Measurements from ENCODE around the gene IL17C.

Gene IL17C, protein sequence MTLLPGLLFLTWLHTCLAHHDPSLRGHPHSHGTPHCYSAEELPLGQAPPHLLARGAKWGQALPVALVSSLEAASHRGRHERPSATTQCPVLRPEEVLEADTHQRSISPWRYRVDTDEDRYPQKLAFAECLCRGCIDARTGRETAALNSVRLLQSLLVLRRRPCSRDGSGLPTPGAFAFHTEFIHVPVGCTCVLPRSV

GRCh38 chr16:88638323-88639230 is at the start of gene IL17C:
IL17C (plus strand) TSS chr16:88638572; CDS start chr16:88638642, 70 bp downstream.
- no peak for DNase-seq (ENCODE audit: low read depth, low spot score)

DNA sequence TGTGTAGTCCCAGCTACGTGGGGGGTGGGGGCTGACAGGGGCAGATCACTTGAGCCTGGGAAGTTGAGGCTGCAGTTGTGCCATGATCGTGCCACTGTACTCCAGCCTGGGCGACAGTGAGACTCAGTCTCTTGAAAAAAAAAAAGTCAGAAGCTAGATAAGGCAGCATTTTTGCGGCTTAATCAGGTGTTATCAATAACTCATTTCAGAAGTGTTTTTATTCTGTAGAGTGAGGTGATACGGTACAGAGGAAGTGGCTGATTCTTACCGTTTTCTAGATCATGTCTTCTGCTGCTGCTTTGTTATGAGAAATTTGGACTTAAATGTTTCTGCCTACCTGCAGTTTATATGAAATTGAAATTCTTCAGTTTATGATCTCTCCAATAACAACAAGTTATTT is 49.6 kb upstream of the IL17C start:
- DNase-seq (ENCODE audit: low read depth, low spot score), result no peak

DNA sequence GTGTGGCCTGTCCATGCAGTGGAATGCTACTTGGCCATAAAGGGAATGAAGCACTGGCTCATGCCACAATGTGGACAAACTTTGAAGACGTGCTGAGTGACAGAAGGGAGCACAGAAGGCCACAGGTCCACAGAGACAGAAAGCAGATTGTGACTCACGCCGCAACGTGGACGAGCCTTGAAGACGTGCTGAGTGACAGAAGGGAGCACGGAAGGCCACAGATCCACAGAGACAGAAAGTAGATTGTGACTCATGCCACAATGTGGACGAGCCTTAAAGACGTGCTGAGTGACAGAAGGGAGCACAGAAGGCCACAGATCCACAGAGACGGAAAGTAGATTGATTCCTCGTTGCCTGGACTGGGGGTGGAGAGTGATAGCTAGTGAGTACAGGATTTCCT is 48.9 kb upstream of the IL17C start:
- DNase-seq (ENCODE audit: low read depth, low spot score), result no peak

DNA sequence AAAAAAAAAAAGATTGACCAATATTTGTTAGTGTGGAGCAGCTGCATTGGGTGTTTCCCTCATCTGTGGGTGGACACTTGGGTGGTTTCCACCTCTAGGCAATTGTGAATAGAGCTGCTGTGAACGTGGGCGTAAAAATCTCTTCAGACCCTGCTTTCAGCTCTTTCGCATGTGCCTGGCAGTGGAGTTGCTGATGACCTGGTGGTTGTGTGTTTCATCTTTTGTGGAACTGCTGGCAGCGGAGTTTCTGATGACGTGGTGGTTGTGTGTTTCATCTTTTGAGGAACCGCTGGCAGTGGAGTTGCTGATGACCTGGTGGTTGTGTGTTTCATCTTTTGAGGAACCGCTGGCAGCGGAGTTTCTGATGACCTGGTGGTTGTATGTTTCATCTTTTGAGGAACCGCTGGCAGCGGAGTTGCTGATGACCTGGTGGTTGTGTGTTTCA is 46.8 kb upstream of the IL17C start:
- no peak for DNase-seq (ENCODE audit: low read depth, low spot score)

DNA sequence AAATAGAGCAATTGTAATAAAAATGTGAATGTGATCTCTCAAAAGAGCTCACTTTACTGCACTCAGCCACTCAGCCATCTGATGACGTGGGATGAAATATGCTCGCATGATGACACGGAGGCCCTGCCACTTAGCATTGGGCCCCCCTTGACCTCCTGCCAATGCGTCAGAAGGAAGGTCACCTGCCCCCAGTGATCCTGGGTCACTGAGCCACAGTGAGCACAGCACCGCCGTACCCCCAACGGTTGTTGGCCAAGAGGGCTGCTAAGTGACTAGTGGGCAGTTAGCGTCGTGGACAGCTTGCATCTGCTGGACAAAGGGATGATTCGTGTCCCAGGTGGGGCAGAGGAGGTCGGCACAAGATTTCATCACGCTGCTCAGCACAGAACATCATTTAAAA is 45.3 kb upstream of the IL17C start:
- no peak for DNase-seq (ENCODE audit: low read depth, low spot score)

DNA sequence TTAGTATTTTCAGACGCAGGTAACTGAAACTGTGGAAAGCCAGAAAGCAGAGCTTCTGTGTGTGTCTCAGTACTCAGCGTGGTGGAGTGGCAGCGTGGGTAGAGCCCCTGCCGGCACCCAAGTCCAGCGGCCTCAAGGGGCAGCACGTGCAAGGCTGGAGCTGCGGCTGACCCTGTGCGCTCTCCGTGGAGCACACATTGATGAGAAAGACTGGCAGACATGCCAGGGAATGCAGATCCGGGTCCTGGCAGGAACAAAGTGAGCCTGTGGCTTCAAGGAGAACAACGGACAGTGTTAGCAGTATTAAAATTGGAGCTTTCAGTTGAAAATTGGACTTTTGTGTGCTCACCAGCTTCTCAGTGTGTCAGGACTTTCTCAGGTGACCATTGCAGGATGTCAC is 44.9 kb upstream of the IL17C start:
- no peak for DNase-seq (ENCODE audit: low read depth, low spot score)

GRCh38 chr16:88593910-88594309 is 44.5 kb upstream of the IL17C start:
- DNase-seq (ENCODE audit: low read depth, low spot score), result no peak

DNA sequence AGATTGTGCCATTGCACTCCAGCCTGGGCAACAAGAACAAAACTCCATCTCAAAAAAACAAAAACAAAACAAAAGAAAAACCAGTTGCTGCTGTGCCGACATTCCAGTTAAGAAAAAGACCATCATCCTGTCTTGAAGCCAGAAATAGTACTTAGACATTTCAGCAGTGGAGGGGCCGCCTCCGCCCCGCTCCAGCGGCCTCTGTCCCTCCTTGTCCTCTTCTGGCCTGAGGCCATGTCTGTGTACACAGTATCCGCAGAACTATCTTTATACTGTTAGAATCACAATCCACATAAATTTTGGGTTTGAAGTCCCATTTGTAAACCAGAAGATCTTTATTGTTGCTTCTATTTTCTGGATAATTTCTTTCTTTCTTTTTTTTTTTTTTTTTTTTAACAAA is 43.3 kb upstream of the IL17C start:
- no peak for DNase-seq (ENCODE audit: low read depth, low spot score)

GRCh38 chr16:88595921-88596320 is 42.5 kb upstream of the IL17C start:
- DNase-seq (ENCODE audit: low read depth, low spot score), result no peak

GRCh38 chr16:88596483-88596882 is 41.9 kb upstream of the IL17C start:
- no peak for DNase-seq (ENCODE audit: low read depth, low spot score)

GRCh38 chr16:88597856-88598491 is 40.4 kb upstream of the IL17C start:
- DNase-seq (ENCODE audit: low read depth, low spot score), result no peak

DNA sequence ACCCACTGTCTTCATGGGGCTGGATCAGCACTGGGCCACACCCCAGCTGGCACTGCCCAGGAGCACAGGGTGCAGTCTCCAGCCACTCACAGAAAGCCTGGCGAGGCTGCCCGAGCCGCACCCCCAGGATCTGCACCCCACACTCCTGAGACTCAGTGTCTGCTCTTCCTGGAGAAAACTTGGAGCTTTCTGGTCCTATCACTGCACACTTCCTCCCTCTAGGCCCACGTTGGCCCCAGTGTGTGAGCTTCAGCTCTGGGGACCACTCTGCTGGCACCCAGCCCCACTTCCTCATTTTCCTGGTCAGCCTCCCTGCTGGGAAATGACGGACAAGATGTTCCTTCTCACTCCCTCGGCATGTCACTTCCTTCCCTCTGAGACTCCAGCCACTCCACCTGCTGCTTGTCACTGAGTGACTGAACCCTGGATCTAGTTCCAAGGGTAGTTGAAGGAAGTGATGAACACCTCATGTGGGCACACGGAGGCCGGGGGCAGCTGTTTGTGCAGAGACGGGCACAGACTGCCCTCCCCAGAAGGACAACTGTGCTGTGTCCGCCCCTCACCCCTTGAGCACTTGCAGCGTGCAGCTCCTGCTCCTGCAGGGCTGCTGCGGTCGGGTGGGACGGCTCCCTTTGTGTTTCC is 39.2 kb upstream of the IL17C start:
- no peak for DNase-seq (ENCODE audit: low read depth, low spot score)

GRCh38 chr16:88599825-88600538 is 38.4 kb upstream of the IL17C start:
- DNase-seq (ENCODE audit: low read depth, low spot score), result no peak

DNA sequence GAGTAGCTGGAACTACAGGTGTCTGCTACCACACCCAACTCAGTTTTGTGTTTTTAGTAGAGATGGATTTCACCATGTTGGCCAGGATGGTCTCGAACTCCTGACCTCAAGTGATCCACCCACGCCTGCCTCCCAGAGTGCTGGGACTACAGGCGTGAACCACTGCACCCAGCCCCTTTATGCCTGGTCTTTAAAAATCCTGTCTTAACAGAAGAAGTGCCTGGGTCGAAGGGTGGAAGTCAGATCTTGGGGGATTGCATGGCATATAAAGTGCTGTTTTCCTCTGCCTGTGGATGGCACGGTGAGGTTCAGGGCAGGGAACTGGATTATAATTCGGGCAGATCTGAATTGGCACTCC is 37.9 kb upstream of the IL17C start:
- no peak for DNase-seq (ENCODE audit: low read depth, low spot score)

- no peak for DNase-seq (ENCODE audit: low read depth, low spot score)
Observed at GRCh38 chr16:88601313-88602036, 36.9 kb upstream of the IL17C start.

DNA sequence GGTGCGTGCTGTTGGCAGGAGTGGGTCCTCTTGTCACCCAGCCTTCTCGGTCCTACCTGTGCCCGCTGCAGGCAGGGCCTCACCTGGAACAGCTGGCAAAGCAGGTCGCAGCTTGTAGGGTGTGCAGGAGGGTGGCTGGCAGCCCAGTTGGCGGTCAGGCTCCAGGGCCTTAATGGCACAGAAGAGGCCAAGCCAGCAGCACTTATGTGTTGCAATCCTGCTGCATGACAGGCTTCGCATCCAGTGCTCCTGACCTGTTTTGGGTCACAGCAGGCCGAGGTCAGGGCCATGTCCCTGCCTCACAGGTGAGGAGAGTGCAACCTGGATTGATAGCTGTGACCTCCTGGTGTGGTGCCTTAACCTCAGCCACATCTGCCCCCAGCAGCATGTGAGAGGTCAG is 36.3 kb upstream of the IL17C start:
- no peak for DNase-seq (ENCODE audit: low read depth, low spot score)

DNA sequence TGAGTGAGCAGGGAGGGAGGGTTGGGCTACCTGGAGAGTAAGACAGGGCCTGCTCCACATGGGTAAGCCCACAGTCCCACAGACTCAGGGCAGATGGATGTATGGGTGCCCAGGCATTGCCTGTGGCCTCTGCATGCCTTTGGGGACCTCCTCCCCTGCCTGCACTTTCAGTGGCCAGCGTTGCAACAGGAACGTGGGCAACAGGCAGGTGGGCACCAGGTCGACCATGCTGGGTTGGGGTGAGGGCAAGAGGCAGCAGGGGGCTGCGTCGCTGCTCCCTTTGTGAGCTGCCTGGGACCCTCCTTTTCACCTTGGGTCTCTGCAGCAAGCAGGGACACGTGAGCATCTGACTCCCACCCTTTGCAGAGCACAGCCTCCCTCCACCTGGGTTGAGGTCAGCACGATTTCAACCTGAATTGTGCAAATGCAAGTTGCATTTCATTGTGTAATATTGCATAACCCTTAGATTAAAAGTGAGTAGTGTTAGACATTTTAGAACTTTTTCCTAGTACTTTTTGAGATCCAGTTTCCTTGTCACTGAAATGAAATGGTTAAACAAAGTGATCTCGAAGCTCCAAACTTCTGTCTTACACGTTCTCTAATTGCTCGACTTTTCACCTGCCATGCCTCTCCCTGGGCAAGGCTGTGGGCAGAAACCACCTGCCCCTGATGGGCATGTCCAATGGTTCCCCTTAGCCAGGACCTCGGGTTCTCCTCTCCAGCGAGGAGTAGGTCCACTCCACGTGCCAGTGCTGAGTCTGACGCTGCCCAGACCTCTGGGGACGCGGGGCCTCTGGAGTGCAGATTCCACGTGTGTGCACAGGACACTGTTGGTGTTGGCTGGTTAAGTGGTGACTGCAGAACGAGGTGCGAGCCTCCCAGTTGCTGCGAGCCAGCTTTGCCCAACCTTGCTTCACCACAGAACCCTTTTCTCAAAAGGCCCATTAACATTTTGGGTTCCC is 32.9 kb upstream of the IL17C start:
- no peak for DNase-seq (ENCODE audit: low read depth, low spot score)

DNA sequence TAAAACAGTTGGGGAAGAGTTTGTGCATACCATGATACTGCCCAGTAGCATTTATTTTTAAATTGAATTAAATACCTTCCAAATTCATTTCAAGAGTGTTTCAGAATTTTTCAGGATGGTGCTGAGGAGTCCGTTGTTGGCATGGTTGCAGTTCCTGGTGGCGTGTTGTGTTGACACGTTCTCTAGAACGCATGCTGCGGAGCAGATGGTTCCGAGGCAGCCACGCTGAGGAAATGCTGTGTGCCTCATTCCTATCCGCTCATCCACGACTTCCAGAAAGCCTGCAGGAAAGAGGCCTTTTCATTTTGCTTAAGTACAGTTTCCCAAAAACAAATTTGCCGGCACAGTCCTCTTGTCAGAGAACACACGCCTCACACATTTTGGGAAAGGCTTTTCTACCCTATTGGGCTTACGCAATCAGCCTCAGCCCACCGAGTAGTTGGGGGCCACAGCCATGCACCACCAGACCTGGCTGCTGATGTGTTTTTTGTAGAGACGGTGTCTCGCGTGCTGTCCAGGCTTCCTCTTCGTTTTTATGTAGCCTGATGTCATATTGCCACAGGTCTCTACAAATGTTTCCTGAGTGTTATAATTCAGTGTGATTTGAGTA is 32.1 kb upstream of the IL17C start:
- DNase-seq (ENCODE audit: low read depth, low spot score), result no peak

GRCh38 chr16:88608076-88608475 is 30.3 kb upstream of the IL17C start:
- no peak for DNase-seq (ENCODE audit: low read depth, low spot score)

Data from iPS DF 19.7 (cell line).